GM23248 (cell line): ENCODE data around the gene ETHE1.

Experiments
- EZH2 ChIP-seq: fragments of 200-600 bp; sonication (generic); IDR thresholded peaks from 2 replicates; pipeline ENCODE4 v1.6.1; 2018; ENCODE audit warnings: antibody characterized with exemption, mild to moderate bottlenecking; ENCODE audit not compliant: insufficient read depth, poor library complexity, severe bottlenecking
- EZH2phosphoT487 ChIP-seq: fragments of 200-600 bp; sonication (generic); IDR thresholded peaks from 2 replicates; pipeline ENCODE4 v1.6.1; 2018; ENCODE audit warnings: antibody characterized with exemption, moderate library complexity, mild to moderate bottlenecking, low read depth; ENCODE audit not compliant: insufficient read depth

DNA sequence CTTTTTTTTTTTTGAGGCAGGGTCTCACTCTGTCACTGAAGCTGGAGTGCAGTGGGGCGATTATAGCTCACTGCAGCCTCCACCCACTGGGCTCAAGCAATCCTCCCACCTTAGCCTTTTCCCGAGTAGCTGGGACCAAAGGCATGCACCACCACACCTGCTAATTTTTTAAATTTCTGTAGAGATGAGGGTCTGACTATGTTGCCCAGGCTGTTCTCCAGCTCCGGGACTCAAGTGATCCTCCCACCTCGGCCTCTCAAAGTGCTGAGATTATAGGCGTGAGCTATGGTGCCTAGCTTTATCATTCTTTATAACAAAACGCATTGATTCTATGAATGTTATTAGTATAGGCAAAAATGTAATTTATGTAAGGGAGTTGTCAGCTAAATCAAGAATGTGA, 43.7 kb downstream of the ETHE1 start:
- TF ChIP-seq EZH2 (no peak), EZH2phosphoT487 (no peak)
